DMS53 treated with DMSO at 0.1 percent for 48 hours (cell line): ENCODE measurements around the gene RSKR.
"Not testable (repeated sequence)": the region's sequence is repeated elsewhere in the genome, so short reads cannot be mapped to it uniquely, and the experiment has no call there.

ENCODE experiments used
- DNase-seq: peaks from one replicate; lab custom pipeline; 2025; ENCODE audit not compliant: unreplicated experiment; lab: John Stamatoyannopoulos, UW

Gene RSKR

GRCh38 chr17:28624148-28624547 is 10.2 kb upstream of the RSKR start:
- no peak for DNase-seq

- DNase-seq = no peak
These were observed 9.7 kb upstream of the RSKR start for GRCh38 chr17:28623696-28624095.

- DNase-seq = no peak
These were observed 8.2 kb upstream of the RSKR start for GRCh38 chr17:28622186-28622585.

GRCh38 chr17:28620010-28620409 is 6.0 kb upstream of the RSKR start:
- DNase-seq = no peak

- no peak for DNase-seq
These were observed 4.5 kb upstream of the RSKR start for GRCh38 chr17:28618464-28618863.

GRCh38 chr17:28616281-28616680 is 2.3 kb upstream of the RSKR start:
- DNase-seq = no peak

GRCh38 chr17:28615260-28615940 is 1.4 kb upstream of the RSKR start:
- DNase-seq = no peak

- peak; percentile 47 for DNase-seq
These were observed 781 bp downstream of the RSKR start for GRCh38 chr17:28612936-28613872.

GRCh38 chr17:28612531-28612930 is 1.5 kb downstream of the RSKR start:
- peak; percentile 46 for DNase-seq

GRCh38 chr17:28610376-28610775 is 3.6 kb downstream of the RSKR start:
- DNase-seq = no peak

- DNase-seq = not testable (repeated sequence)
These were observed 10.0 kb downstream of the RSKR start for GRCh38 chr17:28604031-28604430.

GRCh38 chr17:28599311-28600184 is 14.4 kb downstream of the RSKR start:
- DNase-seq = peak; percentile 85

GRCh38 chr17:28598799-28599310 is 15.1 kb downstream of the RSKR start, which contains the start of gene SPAG5:
SPAG5 (minus strand) TSS chr17:28599025; CDS start chr17:28598946, 79 bp downstream.
- DNase-seq = peak; percentile 81

GRCh38 chr17:28598389-28598788 is 15.6 kb downstream of the RSKR start:
- DNase-seq = no peak

GRCh38 chr17:28597606-28598383 is 16.2 kb downstream of the RSKR start:
- no peak for DNase-seq

GRCh38 chr17:28592260-28592659 is 21.7 kb downstream of the RSKR start:
- no peak for DNase-seq

- DNase-seq = no peak
These were observed 28.1 kb downstream of the RSKR start for GRCh38 chr17:28585851-28586250.

GRCh38 chr17:28584434-28584833 is 29.6 kb downstream of the RSKR start:
- no peak for DNase-seq

GRCh38 chr17:28582513-28582912 is 31.5 kb downstream of the RSKR start:
- no peak for DNase-seq

GRCh38 chr17:28580959-28581358 is 33.0 kb downstream of the RSKR start:
- no peak for DNase-seq
